HL-60/S4 treated with retinoic acid at 250 ng/mL for 4 days and 3 days (cell line): ENCODE results near the gene ZNF423.

ENCODE experiments used
- in situ Hi-C: fragments of 300-500 bp; cut with MboI; formaldehyde crosslinking; loops from 2 replicates; pipeline ENCODE4 v1.7.0; 2022; ENCODE audit warnings: low sequenced_read_pairs

The ZNF423 gene

DNA sequence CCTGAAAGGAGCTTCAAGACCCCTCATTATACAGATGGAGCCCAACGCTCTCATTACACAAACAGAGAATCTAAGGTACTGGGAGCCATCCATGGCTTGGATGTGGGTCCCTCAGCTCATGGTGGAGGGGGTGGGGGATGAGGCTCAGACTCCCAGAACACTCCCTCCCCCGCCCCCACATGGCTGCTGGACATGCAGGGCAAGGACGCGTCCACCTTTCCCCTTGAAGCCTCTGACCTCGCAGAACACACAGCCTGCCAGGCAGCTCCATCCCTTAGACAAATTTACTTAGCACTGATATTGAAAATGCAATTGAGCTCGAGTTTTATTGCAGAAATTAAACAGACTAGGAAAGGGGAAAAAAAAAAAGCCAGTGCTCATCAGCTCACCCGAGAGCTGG lies 203.9 kb downstream of the ZNF423 start:
- in situ Hi-C loops: no loop called here

DNA sequence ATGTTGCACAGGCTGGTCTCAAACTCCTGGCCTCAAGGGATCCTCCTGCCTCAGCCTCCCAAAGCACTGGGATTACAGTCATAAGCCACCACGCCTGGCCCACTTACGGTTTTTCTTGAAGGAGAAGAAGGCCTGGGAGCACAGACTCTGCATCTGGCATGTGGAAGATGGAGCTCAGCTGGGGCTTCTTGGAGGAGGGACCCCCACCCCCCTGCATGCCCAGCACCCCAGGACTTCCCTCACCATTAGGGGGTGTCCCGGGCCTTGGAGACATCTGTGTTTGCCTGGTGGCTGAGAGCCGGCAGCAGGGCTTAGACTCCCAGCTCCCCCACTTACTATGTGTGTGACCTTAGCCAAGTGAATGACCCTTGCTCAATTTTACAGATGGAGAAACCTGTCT lies 204.7 kb downstream of the ZNF423 start:
- in situ Hi-C loops: no loop called here

DNA sequence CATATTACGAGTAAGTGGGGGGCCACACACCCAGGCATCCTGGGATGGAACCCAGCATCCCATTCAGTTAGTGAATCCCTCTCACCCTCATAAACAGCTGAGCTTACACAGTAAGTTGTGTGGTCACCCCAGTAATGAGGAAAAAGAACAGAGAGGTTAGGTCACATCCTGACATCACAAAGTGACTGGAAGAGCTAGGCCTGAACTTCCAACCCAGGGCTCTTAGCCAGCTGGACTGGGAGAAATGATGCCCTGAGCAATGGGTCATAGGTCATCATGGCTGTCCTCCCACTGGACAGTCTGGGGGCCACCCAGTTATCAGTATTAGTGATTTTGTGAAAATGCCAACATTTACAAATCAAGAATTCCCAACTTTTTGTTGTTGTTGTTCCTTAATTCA lies 205.3 kb downstream of the ZNF423 start:
- in situ Hi-C loops: no loop called here

DNA sequence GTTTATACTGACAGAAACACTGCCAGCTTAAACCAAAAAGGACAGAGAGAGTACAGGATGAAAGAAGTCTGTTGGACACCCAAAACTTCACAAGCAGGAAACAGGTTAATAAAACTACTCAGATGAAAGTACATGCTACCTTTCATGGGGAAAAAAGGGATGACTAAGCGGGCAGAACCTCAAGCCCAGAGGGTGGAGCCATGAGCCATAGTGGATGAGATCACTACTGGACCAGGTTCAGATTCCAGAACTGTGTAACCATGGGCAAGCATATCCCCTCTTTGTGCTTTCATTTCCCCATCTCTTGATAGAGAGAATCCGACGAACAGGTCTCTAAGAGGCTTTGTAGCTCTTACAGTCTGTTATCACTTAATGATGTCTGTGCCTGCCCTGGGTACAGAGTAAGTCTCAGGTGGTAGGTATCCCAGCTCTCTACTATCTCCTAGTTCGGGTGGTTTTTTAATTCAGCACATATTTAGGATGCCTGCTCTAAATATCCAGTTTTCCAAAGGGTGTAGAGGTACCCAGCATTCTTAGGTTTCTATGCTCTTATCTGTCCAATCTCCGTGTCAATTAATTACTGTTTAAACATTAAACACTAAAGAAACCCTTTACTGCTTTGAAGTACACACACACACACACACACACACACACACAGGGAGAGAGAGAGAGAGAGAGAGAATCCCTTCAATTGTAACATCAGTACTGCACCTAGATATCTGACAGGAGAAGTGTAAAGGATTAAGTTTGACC lies 206.7 kb downstream of the ZNF423 start:
- in situ Hi-C loops: no loop called here

DNA sequence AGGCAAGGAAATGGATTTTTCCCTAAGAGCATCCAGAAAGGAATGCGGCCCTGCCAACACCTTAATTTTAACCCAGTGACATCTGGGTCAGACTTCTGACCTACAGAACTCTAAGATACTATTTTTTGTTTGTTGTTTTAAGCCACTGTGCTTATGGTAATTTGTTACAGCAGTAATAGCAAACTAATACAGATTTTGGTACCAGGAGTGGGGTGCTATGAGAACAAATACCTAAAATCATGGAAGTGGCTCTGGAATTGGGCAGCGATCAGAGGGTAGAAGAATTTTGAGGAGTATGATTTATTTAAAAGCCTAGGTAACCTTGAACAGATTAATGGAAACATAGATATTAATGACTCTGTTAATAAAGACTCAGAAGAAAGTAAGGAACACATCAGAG lies 208.2 kb downstream of the ZNF423 start:
- in situ Hi-C loops: no loop called here

DNA sequence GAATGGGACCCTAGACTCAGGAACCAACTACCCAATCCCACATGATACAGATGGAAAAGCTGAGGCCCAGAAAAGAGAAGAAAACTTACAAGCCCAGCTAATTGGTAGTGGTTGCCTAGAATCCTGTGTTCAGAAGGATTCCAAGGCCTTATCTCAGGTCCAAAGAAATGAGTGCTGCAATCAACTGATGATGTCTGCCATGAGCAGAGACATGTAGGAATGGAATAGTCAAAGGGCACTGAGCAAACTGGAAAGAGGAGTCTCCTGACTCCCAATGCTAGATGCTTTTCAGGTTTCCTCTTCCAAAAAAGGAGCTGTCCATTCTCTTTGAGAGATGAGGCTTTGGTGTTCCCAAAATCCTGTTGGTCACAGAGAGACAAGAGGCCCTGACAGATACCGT lies 210.6 kb downstream of the ZNF423 start:
- in situ Hi-C loops: no loop called here

DNA sequence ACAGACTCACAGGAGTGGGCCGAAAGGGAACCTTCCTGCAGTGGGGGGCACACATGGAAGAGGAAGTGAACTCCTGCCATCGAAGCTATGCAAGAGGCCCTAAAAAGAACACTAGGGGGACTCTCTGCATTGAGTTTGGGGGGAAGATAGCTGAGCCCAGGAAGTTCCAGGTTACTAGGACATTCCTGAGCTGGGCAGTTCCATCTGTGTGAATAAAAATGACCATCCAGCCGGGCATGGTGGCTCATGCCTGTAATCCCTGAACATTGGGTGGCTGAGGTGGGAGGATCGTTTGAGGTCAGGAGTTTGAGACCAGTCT lies 211.8 kb downstream of the ZNF423 start:
- in situ Hi-C loops: no loop called here

DNA sequence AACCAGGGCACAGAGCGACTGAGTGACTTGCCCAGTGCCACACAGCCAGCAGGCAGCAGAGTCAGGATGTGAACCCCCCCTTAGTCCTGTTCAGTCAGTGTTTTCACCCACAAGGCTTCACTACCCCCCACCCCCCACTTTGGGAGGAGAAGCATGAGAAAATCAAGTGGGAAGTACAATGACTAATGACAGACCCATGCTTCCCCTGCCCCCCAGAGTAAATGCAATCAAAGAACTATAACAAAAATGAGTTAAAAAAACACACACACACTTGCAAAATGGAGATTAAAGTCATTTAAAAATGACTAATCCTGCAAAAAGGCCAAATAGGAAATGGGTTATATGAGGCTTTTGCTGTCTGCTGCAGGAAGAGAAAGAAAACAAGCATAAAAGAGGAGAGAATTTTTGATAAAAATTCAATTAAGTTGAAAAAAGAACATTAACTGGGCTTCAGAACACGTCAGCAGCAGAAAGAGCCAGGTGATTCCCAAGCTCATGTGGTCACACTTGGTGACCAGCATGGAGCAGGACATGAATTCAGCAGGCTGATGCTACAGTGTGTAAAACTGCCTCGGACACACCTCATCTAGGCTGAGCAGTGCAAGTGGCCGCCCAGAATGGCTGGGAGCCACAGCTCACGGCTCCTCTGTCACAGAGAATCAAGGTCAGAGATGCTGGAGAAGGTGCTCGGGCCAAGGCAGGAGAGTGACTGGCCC lies 212.3 kb downstream of the ZNF423 start:
- in situ Hi-C loops: no loop called here

DNA sequence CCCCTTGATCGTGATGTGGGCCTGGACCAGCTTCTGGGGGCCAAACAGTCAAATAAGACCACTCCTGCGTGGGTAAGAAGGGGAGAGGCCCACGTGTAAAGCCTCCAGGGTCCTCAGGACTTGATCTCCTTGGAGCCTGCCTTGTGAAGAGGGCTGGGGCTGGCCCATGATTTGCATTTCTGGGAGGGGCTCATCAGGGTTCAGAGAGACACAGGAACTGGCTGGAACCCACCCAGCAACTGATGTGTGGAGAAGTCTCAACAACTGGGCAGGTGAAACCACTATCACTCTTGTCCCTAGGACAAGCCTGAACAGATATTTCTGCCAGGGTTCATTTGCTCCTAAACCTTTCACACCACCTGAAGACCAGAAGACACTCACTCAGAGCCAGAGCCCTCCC lies 214.7 kb downstream of the ZNF423 start:
- in situ Hi-C loops: no loop called here

DNA sequence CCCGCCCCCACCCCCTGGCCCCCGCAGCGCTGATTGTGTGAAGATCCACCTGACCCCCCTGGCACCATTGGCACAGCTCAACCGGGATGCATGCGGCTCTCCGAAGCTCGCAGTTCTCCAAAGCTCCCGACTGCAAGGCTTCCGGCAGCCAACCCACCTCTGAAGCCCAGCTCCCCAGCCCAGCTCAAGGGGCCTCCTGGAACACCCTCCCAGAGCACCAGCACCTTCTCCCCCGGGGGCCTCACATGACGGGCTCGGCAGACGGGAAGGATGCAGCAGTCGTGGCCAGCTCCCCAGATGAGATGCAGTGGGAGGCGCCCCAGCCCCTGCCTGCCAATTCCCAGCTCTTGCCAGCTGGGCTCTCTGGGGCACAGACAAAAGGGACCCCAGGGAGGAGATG lies 215.3 kb downstream of the ZNF423 start:
- in situ Hi-C loops: no loop called here

DNA sequence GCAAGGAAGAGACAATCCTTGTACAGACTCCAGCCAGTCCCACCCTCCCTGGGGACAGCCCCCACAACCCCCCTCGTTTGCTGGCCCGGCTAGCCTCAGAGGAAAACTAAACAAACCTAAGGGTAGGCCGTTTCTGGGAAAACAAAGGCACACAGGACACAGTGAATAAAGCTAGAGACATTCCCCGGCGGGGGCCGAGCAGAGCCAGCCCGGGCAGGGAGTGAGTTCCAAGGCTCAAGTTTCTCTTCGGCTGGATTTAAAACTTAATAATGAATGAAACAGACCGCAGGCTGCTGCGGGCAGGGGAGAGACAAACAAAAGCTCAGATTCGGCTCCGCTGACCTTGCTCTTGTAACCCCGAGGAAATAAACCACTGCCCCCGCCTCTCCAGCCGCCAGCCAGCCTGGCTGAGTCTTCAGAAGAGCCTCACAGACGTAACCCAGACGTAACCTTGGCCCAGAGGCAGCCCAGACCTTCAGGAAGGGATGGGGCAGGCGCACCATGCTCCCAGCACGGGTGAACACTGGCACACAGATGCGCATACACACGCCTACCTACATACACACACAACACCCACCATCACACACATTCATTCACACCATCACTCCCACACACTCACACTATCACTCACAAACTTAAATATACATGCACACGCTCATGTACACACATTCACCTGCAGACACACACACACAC lies 216.0 kb downstream of the ZNF423 start:
- in situ Hi-C loops: no loop called here

DNA sequence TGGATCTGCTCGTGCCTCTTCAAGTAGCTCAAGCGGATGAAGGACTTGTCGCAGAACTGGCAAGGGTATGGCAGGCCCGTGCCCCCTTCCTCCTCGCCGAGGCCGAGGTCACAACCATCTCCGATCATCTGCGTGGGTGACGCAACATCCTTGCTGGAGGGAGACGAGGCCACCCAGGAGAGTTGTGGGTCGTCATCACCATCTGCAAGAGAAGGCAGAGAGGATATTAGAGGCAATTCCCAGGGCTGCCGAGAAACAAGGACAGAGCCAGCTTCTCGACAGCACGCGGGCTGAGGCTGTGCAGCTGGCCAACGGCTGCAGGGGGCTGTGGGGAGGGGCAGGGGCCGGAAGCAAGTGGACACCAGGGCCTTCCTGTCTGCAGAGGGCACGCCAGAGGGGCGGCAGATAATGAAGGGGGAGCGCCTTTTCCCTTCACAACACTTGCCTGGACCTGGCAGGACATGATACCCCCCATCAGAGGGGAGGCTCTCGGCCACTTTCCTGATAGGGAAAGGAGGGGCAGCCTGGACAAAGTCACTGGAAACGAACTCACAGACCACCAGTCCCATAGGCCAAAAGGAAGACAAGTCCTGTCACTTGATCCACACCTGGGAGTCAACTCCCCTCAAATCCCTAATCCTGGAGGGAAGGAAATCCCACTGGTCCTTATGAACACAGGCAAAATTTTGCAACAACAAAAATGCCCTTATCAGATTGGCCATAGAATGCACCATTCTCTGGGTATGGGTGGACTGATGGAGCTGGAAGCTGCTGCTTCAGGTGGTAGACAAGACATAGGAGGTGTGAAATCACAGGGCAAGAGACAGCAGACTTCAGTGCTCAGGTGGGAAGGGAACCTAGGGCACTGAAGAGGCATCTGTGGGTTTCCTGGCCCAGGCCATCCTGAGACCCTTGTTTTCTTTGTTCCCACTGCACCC lies 217.0 kb downstream of the ZNF423 start:
- in situ Hi-C loops: no loop called here

DNA sequence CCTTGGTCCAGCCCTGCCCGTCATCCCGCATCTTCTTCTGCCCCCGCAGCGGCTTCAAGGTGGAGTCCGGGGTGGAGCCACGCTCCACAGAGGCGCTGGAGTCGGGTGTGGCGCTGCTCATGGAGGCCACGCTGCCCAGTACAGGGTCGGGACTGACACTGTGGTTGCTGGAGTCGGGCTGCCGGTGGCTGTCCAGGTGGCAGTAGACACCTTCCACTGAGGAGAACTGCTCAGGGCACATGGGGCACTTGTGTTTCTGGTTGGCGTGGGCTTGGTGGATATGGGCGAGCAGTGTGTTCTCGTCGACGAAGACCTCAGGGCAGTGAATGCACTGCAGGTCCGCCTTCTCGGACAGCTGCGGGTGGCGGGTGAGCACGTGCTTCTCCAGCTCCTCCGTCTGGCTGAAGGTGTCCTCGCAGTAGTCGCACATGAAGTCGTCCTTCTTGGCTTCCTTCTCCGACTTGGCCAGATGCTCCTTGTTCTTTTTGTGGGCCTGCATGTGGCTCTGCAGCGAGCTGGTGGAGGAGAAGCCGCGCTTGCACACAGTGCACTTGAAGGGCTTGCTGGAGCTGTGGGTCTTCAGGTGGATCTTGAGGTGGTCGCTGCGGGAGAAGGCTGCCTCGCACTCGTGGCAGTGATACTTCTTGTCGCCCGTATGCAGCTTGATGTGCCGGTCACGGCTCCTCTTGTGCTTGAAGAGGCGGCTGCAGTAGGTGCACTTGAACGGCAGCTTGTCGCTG lies 217.8 kb downstream of the ZNF423 start:
- in situ Hi-C loops: no loop called here

DNA sequence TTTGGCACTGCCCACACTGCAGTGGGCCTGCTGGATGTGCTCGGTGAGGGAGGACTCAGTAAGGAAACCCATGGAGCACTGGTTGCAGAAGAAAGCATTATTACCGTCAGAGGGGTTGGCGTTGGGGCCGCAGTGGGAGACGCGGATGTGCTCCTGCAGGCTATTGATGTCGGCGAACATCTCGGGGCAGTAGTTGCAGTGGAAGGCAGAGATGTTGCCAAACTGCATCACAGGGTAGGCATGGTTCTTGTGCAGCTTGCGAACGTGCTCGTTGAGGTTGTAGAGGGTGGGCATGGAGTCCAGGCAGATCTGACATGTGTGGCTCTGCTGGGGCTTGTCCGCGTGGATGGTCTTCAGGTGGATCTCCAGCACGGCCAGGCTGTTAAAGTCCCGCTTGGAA lies 218.4 kb downstream of the ZNF423 start:
- in situ Hi-C loops: no loop called here

DNA sequence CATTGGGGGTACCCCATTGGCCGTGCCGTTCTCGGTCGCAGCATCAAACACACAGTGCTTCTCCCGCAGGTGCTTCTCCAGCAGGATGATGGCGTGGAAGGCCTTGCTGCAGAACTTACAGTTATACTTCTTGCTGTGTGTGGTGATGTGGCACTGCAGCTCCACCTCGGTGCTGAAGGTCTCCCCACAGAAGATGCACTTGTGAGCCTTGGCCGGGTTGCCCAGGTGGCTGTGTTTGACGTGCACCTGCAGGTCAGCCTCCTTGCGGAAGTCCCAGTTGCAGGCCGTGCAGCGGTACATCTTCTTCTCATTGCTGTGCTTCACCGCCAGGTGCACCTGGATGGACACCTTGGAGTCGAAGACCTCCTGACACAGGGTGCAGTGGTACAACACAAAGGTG lies 219.3 kb downstream of the ZNF423 start:
- in situ Hi-C loops: no loop called here

DNA sequence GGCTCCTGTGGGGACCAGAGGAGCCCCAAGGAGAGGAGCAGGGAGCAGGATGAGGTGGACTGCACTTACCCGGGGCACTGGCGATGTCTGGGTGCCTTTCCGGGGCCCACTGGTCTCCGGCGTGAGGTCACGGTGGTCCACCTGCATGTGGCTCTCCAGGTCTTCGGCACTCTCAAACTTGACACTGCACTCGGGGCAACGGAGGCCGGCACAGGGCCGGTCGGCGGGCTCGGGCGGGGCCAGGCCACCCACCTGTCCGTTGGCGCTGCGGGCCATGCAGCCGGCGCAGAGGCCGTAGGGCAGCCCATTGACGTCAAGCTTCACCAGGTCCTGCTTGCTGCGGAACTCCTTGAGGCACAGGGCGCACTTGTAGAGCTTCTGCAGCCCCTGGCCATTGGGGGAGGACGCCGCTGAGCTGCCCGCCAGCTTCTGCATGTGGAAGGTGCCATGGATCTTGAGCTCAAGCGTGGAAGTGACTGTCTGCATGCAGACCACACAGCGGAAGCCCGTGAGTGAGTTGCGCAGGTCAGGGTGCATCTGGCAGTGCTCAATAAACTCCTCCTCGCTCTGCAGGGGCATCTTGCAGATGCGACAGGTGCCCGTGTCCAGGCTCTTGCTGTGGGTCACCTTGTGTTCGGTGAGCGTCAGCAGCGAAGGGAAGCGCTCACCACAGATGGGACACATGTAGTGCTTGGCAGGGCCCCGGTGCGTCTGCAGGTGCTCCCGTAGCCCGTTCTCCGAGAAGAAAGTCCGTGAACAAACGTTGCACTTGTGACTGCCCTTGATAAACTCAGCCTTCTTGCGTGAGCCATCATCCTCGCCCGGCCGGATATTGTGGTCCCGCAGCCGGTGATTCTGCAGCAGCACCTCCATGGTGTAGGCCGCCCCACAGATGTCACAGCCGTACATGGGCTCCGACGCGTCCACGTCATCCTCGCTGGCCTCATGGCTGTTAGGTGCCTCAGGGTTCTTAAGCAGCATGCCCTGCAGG lies 220.0 kb downstream of the ZNF423 start:
- in situ Hi-C loops: no loop called here

DNA sequence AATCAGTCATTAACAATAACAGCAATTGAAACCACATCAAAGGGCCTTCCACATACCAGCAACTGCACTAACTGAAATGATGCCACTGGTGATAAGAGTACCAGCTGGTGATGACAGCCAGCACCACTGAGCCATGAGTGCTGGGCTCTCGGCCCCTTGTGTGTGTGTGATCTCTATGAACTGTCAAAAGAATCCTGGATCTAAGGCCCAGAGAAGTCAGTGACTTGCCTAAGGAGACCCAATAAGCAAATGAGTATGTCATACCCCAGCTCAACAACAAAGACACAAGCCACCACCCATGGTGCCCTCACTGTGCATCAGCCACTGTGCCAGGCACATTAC lies 220.9 kb downstream of the ZNF423 start:
- in situ Hi-C loops: no loop called here

DNA sequence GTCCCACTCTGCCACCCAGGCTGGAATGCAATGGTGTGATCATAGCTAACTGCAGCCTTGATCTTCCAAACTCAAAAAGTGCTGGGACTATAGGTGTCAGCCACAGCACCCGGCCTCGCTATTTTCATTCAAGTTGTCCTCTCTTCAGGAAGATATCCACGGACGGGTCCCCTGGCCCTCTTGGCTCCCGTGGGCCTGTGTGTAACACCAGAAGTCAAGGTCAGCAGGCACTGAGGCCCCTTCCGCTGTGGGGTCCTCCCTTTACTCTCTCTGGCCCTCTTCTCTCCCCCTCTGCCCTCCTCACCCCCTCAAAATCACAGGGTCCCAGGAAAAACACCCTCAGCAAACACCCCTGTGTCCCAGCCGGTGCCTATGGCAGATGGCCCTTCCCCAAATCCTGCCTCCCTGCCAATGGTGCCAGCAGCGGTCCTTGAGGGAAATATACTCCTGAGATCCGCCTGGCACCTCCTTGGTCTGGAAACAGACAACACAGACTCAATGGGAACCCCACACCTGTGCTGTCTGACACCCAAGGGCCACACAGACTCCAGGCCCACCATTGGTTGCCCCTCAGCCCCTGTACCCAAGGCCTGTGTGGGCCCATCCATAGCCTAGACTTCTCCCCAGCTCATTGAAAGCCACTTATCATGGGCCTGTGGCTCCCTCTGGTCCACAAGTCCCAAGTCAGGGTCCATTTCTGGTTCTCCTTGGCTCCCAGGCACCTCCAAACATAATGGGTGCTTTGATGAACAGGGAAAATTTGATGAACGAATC lies 221.5 kb downstream of the ZNF423 start:
- in situ Hi-C loops: no loop called here

DNA sequence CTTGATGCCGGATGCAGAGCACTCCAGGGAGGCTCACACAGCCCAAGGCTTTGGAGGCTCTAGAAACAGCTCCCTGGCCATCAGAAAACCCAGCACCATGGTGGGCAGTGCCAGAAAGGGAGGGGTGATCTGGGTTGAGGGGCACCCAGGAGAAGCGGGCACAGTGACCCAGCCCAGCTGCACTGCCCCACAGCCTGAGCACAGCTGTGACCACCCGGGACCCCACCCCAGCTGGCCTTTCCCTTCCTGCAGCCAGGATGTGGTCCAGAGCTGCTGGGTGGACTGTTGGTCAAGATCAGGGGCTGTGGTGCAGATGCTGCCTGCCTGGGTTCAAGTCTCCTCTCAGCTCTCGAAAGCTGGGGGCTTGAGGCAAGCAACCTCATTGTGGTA lies 223.1 kb downstream of the ZNF423 start:
- in situ Hi-C loops: no loop called here
